HL-60/S4 treated with phorbol 12-myristate 13-acetate at 8.2 ng/mL for 4 days and 3 days (cell line): ENCODE data around the gene HIGD1A.

Source experiments
- in situ Hi-C: fragments of 300-500 bp; cut with MboI; formaldehyde crosslinking; loops from 2 replicates; pipeline ENCODE4 v1.15.0; 2022; ENCODE audit warnings: low sequenced_read_pairs

HIGD1A gene

GRCh38 chr3:42762046-42762724 lies 42.1 kb downstream of the HIGD1A start:
- in situ Hi-C loops = no loop called here

DNA sequence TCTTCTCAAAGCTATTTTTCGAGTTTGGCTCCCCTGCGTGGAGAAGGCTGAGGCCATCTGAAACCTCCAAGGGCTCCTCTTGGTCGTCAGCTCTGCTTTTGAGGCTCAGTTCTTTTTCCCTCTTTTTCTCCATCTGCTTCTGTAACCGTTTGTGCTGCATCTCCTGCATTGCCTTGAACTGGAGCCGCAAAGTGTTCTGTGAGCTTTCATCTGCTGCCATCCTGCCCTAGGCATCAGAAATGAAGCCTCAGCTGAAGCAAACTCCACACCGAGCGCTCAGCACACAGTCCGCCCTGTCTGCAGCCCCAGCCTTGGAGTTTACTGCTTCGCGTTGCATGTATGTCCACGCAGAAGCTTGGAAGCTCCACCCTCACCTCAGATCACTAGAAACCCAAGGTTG lies 46.2 kb downstream of the HIGD1A start:
- in situ Hi-C loops = no loop called here

DNA sequence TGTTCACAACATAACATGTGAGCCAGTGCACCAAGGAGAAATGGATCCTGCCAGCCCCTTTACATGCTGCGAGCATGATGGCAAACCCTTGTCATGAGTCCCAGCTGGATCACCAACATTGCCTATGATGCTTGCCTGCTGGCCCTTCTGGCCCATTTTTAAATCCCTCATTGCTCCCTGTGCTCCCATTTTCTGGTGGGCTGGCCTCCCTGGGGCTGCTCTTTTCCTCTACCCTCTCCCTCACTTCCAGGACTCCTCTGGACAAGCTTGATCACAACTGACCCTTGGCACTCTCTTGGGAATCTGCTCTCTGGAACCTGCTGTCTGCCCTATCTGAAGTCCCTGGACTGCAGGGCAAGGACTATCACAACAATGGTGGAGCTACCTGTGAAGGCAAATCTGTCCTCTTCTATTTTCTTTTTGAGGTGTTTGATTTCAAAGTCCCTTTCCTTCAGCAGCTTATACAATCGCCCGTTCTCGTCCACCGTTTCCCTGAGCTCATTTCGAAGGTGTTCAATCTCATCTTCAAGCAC lies 47.5 kb downstream of the HIGD1A start:
- in situ Hi-C loops = no loop called here

DNA sequence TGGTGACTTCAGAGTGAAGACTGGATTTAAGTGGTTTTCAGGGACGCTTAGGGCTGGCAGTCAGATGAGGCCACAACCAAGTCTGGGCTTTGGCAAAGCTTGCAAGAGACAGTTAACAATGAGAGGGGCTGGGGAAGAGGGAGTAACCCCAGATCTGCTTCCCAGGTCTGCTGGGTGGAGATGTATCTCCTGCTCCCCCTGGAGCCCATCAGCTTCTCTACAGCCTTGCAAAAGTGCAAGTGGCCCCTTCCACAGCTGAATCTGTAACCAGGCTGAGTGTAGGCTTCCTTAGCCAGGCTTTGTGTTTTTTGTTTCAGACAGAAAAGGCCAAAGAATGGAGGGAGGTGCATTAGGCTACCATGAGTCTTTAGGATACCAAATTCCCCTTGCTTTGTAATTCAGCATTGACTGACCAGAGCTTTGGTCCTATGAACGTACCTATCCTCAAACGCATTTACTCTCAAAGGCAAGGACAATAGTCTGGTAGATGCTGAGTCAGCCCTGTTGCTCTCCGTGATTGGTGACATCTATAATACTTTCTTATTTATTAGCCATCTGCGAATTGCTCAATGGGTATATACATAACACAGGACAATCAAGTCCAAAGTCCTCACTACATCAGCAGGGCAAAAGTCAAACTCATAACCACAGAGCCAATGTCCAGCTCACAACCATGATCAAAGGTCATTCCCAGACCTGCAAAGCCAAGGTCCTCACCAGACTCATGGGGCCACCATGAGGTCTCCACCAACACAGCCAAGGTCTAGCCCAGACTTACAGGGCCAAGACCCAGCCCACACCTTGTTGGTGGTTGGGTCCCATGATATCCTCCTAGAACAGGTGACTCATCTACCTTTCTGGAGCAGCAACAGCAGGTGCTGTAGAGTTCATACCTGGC lies 48.4 kb downstream of the HIGD1A start:
- in situ Hi-C loops = no loop called here

DNA sequence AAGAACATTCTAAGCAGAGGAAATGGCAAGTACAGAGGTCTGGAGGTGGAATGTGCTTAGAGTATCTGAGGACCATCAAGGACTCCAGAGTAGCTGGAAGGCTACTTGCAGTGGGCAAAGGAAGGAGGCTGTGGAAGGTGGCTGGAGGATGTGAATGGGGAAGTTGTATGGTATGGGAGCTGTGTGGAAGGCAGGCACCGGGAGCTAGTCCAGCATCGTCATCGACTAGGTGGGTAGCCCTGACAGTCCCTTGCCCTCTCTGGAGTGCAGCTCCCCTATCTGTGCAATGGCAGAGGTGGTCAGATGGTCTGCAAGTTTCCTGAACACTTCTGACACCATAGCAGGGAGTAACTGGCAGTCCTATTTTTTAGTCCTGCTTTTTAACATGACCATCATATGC lies 50.5 kb downstream of the HIGD1A start:
- in situ Hi-C loops = no loop called here

DNA sequence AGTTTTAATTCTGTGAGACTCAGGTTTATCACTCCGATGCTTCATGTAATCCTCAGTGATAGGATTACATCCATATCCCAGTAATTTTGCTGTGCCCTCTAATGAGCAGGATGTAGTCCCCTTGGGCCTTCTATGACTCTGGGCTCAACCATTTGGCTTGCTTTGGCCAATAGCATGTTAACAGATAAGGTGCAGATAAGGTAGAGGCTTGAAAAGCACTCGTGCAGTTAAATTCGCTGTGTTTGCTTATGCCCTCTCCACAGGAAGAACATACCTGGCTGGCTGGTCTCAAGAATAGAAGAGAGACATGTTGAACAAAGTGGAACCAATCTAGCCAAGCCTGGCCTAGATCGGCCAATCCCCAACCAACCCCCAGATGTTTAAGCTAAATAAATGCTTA lies 51.3 kb downstream of the HIGD1A start:
- in situ Hi-C loops = no loop called here

- in situ Hi-C loops = no loop called here
Measured at GRCh38 chr3:42752441-42752840, 51.8 kb downstream of the HIGD1A start.

- in situ Hi-C loops = no loop called here
Measured at GRCh38 chr3:42751609-42752008, 52.7 kb downstream of the HIGD1A start.

- in situ Hi-C loops = no loop called here
Measured at GRCh38 chr3:42750834-42751233, 53.5 kb downstream of the HIGD1A start.

GRCh38 chr3:42749753-42750231 lies 54.5 kb downstream of the HIGD1A start:
- in situ Hi-C loops = no loop called here

DNA sequence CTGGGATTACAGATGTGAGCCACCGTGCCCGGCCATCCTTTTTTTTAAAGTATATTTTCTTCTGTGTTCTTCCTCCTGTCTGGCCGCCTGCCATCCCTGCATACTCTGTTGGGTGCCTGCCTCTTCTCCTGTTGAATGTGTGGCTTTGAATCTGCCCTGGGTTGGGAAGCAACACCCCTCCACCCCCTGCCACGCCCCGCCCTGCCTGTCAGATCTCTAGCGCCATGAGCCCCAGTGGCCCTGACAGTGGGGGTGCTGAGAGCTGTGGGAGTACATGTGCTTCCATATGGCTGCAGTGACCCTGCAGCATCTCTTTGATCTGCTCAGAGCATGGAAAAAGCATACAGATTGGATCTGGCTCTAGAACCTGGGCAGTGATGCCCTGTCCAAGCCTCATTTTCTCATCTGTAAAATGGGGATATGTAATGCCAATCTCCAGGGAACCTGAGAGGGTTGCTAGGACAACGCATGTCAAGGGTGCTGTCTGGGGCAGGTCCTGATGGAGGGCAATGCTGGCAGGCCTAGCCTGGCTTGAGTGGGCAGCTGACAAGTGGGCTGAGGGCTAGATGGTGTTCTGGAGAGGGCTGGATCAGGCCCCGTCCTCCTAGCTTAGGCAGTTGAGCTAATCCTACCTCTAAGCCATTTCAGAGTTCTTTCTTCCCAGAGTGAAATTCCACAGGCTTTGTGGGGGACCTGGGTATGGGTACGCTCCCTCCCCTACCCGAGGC lies 55.1 kb downstream of the HIGD1A start:
- in situ Hi-C loops = no loop called here

- in situ Hi-C loops = no loop called here
Measured at GRCh38 chr3:42747581-42747980, 56.7 kb downstream of the HIGD1A start.

DNA sequence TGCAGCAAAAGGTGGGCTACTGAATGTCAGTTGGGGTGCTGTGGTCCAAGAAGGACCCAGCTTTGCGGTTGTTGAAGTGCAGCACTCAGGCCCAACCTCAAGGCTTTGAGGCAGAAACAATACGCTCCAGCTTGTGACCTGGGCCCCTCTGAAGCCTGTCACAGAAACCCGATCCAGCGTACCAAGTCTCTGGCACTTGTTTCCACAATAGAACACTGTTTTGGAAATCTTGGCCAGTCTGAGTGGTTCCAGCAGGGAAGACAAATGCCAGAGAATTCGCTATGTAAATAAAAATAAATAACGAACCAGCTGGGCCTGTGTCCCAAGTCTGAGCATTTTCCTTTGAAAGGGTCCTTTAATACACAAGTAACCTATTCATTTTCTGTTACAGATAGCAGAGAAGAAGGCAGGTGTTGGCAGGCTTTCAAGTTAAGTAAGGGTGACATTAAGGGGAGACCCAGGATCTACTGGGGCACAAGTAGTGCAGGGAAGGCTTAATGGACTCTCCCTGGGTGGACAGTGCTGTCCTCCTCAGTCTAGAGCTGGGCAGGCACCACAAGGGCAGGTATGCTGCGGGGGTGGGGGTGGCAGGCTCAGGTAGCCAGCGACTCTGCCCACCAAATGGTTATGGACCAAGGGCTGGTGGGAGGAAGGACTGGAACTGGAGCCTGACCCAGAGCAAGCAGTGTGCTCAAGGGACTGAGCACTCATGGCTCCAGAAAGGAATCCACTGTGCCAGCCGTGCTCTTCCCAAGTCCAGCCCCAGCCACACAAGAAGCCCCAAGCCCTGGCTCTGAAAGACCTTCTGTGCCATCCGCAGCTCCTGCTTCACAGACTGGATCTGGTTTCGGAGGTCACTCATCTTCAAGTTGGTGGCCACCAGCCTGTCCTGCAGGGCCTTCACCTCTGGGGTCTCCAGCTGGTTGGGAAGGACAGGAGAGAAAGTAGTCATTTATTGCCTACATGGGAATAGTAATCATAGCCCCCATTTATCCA lies 57.5 kb downstream of the HIGD1A start:
- in situ Hi-C loops = no loop called here

GRCh38 chr3:42745776-42746454 lies 58.4 kb downstream of the HIGD1A start:
- in situ Hi-C loops = no loop called here

DNA sequence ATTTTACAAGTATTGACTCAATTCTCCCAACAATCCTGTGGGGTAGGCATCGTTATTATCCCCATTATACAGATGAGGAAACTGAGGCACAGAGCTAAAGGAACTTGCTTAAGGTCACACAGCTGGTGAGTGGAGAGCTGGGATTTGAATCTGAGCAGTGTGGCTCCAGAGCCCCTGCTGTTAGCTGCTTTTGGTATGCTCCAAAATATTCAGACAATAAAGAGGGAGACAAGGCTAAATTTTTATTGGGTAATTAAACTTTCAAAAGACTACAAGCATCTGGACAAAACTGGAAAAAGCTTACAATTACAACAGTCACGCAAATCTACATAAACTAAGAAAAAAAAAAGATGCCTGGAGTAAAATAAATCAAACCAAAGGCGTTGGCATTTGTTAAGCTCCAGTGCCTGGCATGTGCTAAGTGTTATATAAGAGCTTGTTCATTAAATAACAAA lies 59.0 kb downstream of the HIGD1A start:
- in situ Hi-C loops = no loop called here

- in situ Hi-C loops = no loop called here
Measured at GRCh38 chr3:42743204-42743995, 60.9 kb downstream of the HIGD1A start.

DNA sequence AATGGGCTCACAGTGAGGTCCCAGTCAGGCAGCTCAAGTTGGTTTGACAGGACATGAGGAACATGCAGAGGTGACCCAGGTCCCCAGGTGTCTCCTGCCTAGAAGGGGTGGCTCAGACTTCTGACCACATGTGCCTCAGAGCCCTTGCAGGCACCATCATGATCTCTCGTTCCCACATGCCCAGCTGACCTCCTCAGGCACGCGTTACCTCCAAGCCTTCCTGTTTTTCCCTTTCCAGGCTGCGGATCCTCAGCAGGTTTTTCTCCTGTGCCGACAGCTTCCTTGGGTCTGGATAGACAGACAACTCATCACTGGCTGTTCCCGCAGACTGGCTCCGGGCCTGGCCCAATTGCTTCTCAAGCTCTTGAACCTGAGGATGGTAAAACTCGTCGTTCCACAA lies 61.6 kb downstream of the HIGD1A start:
- in situ Hi-C loops = no loop called here

DNA sequence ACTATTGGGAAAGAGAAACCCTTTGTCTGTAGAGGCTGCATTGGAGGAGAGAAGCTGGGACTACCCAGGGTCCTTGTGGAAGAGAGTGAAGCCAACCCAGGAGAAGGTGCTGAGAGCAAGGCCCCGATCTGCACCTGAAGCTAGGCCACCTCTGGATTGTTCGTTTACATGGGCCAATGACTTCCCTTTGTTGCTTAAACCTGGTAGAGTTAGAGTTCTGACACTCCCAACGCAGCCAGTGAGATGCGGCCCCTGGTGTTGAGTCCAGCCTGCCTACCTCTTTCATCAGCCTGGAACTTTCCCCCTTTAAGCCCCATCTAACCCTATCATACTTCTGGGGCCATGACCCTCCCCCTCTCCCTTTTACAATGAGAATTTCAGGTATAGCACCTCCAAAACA lies 62.0 kb downstream of the HIGD1A start:
- in situ Hi-C loops = no loop called here

DNA sequence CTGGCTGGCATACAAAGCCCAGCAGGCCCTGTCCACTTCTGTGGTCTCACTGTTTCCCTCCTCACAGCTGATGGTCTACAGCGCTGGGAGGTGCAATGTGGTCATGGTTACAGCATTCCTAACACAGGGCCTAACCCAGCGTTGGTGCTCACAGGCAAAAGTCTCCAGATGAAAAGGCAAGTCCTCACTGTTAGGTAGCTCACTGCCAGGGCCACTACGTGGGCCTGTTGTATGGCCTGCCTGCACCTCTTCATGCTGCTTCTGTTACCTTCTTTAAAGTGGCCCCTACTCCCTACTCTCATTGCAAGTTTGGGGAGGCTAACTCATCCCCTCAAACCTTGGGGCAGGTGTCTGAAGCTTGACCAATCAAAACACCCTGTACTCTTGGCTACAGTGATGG lies 62.5 kb downstream of the HIGD1A start:
- in situ Hi-C loops = no loop called here
